ENCODE results near the gene STOM.

STOM gene

GRCh38 chr9:121364886-121365285, 5.2 kb downstream of the STOM start:
- TF ChIP-seq, protein P1, sequence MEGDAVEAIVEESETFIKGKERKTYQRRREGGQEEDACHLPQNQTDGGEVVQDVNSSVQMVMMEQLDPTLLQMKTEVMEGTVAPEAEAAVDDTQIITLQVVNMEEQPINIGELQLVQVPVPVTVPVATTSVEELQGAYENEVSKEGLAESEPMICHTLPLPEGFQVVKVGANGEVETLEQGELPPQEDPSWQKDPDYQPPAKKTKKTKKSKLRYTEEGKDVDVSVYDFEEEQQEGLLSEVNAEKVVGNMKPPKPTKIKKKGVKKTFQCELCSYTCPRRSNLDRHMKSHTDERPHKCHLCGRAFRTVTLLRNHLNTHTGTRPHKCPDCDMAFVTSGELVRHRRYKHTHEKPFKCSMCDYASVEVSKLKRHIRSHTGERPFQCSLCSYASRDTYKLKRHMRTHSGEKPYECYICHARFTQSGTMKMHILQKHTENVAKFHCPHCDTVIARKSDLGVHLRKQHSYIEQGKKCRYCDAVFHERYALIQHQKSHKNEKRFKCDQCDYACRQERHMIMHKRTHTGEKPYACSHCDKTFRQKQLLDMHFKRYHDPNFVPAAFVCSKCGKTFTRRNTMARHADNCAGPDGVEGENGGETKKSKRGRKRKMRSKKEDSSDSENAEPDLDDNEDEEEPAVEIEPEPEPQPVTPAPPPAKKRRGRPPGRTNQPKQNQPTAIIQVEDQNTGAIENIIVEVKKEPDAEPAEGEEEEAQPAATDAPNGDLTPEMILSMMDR (IDR thresholded peaks at IDR 0.05; ENCODE audit: borderline replicate concordance, insufficient read depth, low read depth, low read length): no peak
- H3K4me3 ChIP-seq (ENCODE audit: low read depth, low read length): no peak overlapping the region

GRCh38 chr9:121364077-121364476, 6.0 kb downstream of the STOM start:
- no peak overlapping the region for H3K4me3 ChIP-seq (ENCODE audit: low read depth, low read length)

GRCh38 chr9:121363622-121363961, 6.5 kb downstream of the STOM start:
- no peak overlapping the region for H3K4me3 ChIP-seq (ENCODE audit: low read depth, low read length)
- TF ChIP-seq, protein P1 (IDR thresholded peaks at IDR 0.05; ENCODE audit: borderline replicate concordance, insufficient read depth, low read depth, low read length): no peak

More at GRCh38 chr9:121364077-121364476, 6.0 kb downstream of the STOM start:
- TF ChIP-seq, protein P1 (IDR thresholded peaks at IDR 0.05; ENCODE audit: borderline replicate concordance, insufficient read depth, low read depth, low read length): no peak

- TF ChIP-seq, protein P1 (IDR thresholded peaks at IDR 0.05; ENCODE audit: borderline replicate concordance, insufficient read depth, low read depth, low read length): no peak
- H3K4me3 ChIP-seq (ENCODE audit: low read depth, low read length): no peak overlapping the region
These were observed 7.0 kb downstream of the STOM start for GRCh38 chr9:121362813-121363621.

GRCh38 chr9:121360601-121361374, 9.3 kb downstream of the STOM start:
- H3K4me3 ChIP-seq (ENCODE audit: low read depth, low read length): no peak overlapping the region
- TF ChIP-seq, protein P1 (IDR thresholded peaks at IDR 0.05; ENCODE audit: borderline replicate concordance, insufficient read depth, low read depth, low read length): no peak

GRCh38 chr9:121359351-121360294, 10.4 kb downstream of the STOM start:
- no peak overlapping the region for H3K4me3 ChIP-seq (ENCODE audit: low read depth, low read length)
- TF ChIP-seq, protein P1 (IDR thresholded peaks at IDR 0.05; ENCODE audit: borderline replicate concordance, insufficient read depth, low read depth, low read length): no peak
